HG02623 (cell line): ENCODE measurements around the gene ZNF335.

Experiments
- ATAC-seq: cut with Tn5 transposase; IDR thresholded peaks from one replicate; pipeline ENCODE4 v1.9.1; 2021; ENCODE audit warnings: moderate library complexity; ENCODE audit not compliant: unreplicated experiment

The ZNF335 gene

DNA sequence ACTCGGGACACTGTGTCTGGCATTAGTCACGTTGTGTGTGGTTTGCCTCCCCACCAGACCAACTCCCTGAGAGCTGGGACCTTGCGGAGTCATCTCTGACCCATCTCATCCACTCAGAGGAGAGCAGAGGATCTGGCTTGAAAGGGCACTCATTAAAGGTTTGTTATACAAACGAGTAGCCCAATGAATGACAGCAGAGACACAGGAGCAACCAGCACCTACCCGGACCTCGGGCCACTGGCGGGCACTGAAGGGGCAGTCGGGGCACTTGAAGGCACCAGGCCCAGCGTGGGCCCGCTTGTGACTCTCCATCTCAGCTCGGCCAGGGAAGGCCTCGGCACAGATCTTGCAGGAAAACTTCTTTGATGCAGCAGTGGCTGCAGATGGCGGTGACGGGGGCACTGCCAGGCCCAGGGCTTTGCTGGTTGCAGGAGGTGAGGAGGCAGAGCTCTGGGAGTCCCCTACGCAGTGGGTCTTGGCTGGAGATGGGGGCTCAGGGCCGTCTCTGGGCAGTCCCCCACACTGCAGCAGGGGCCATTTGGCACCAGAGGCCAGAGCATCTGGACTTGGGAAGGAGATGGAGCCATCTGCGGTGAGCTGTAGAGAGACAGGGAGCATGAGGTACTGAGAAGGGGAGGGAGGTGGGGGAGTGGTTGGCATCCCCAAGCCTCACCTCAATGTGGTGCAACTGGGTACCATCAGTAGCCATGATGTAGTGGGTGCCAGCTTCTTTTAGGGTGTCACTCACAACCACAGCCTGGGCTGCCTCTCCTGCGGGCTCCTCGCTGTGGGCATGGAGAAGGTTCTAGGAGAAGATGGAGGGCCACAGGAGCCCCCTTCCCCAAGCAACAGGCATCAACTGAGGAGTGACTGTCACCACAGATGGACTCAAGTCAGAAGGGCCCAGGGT is 19.8 kb downstream of the ZNF335 start:
- ATAC-seq, result no peak

DNA sequence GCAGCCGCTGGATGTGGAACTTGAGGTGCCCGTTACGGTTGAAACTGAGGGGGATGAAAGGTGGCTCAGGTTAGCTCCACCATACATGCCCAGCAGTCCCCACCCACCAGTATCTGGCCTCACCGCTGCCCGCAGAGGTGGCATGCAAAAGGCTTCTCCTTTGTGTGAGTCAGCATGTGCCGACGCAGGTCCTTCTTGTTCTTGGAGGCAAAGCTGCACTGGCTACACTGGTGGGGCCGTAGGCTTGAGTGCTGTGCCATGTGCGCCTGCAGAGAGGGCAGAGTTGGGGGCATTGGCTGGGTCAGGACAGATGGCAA is 21.7 kb downstream of the ZNF335 start:
- no peak for ATAC-seq

DNA sequence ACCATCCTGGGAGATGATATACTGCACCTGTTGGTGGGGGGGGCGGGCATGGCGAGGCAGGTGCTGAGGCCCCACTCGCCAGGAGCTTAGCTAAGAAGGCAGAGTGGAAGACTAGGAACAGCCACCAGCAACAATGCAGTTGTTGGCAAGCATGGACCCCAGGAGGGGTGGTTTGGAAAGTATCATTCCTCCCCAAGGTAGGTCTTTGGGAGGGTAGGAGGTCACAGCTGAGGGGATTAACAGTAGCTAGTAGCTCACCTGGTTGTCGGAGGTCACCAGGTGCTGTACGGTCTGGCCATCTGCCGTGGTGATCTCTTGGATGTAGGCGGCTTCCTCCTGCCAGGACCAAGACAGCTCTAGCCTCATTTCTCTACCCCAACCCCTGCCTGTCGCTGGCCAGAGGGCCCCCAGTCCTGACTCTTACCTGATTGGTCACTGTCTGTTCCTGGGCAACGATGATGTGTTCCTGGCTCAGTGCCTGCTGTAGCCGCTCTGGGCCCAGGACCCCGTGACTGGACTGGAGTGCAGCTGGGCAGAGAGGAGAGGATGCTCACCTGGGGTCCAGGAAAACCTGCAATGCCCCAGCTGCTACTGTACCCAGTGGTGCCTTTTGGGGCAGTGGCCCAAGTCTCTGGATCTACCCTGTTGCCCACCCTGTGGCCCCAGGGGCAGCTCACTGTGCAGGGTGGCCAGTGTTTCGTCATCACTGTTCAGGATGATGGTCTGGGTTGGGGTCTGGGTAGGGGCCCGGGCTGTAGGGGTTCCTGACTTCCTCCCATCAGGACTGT is 22.3 kb downstream of the ZNF335 start:
- no peak for ATAC-seq

DNA sequence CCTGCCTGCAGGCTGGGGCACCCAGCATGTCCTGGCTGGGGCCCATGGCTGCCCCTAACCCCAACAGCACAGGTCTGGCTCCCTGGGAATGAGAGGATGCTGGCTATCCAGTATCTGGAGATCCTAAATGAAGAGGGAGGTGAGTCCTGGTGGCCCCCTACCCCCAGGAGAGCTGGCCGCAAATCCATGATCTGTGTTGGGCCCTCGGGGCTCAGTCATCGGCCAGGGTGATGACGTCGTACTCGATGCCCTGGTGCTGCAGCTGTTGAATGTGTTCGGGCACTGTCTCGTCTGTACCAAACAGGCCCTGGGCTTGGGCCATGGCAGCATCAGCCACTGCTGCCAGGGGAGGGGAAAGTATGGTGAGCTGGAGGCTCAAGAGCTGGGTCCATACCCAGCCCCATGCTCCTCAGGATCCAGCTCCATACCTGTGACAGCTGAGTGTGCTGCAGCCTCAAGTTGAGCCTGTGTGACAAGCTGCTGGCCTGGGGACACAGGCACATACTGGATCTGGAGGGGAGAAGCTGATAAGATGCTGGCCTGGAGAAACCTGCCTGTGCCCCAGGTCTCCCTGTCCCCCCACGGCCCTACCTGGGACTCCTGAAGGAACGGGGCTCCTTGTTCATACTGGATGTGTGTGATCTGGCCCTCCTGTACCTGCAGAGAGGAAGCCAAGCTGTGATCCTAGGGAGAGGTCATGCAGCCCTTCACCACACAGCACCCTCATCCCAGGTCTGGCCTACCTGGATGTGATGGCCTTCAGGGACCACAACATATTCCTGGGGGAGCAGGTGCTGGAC is 23.1 kb downstream of the ZNF335 start:
- ATAC-seq, result no peak

DNA sequence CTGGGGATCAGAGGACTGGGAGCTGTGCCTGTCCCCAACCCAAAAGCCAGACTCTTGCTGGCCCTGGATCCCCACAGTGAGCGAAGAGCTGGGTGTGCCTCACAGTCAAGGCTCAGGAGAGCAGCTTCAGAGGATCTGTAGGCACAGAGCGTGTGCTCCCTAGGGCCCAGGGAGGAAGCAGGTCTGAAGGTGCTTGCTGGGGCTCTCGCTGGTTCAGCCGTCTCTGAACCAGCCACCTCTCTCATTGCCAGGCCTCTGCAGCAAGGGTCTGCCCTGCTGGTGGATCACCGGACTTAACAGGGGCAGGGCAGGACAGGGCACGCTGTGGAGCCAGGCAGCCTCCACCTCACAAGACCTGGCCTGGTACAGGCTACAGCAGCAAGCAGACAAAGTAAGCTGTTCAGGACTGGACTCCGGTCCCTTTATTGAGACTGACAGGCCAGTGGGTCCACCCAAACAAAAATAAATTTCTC is 23.7 kb downstream of the ZNF335 start:
- ATAC-seq, result no peak

DNA sequence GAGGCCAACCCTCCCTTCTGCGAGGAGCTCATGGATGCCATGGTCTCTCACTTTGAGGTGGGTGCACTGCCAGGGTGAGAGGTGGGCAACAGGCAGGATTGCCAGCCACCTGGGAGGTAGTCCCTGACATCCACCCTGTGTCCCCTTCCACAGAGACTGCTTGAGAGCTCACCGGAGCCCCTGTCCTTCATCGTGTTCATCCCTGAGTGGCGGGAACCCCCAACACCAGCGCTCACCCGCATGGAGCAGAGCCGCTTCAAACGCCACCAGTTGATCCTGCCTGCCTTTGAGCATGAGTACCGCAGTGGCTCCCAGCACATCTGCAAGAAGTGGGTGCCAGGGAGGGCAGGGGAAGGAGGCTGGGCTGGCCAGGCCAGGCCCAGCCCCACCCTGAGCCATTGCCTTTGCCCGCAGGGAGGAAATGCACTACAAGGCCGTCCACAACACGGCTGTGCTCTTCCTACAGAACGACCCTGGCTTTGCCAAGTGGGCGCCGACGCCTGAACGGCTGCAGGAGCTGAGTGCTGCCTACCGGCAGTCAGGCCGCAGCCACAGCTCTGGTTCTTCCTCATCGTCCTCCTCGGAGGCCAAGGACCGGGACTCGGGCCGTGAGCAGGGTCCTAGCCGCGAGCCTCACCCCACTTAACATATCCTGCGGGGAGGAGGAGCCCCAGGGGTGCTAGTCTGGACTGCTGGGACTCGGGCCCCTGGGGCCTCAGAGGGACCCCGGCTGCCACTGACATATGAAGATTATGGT is 24.7 kb downstream of the ZNF335 start:
- no peak for ATAC-seq

DNA sequence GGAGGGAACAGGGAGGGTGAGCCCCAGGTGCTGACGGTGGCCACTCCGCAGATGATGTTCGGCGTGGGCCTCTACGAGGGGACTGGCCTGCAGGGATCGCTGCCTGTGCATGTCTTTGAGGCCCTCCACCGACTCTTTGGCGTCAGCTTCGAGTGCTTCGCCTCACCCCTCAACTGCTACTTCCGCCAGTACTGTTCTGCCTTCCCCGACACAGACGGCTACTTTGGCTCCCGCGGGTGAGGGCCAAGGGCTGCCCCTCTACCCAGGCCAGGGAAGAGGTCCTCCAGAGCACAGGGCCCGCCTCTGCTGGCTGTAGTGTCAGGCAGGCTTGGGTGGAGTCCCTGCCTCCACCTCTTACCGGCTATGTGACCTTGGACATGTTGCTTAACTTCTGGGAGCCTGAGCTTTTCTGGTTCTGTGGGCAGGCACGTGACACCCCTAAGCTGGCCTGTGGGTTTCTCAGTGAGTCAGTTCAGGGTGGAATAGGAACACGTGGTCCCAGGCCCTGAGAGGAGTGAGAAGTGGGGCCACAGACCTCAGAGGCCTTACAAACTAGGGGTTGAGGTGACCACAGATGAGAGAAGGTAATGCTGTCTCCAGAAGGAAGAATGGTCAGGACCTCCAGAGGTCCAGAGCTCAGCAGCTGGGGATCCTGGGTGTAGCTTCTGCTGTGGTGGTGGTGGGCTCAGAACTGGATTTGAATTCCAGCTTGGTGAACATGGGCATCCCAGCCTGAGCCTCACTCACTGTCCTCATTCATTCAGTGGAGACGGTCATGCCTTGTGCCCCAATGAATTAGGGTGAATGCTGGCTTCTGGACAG is 25.6 kb downstream of the ZNF335 start:
- ATAC-seq, result no peak

DNA sequence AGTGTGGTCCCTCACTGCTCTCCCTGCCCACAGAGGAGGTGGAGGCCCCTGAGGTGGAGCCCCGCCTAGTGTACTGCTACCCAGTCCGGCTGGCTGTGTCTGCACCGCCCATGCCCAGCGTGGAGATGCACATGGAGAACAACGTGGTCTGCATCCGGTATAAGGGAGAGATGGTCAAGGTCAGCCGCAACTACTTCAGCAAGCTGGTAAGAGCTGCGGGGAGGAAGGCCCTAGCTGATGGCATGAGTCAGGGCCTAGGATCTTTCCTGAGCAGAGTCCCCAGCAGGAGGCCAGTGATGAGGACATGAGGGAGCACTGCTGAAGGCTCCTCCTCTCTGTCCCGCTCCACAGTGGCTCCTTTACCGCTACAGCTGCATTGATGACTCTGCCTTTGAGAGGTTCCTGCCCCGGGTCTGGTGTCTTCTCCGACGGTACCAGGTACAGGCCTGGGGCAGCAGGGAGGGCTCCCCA is 26.3 kb downstream of the ZNF335 start:
- ATAC-seq, result no peak

DNA sequence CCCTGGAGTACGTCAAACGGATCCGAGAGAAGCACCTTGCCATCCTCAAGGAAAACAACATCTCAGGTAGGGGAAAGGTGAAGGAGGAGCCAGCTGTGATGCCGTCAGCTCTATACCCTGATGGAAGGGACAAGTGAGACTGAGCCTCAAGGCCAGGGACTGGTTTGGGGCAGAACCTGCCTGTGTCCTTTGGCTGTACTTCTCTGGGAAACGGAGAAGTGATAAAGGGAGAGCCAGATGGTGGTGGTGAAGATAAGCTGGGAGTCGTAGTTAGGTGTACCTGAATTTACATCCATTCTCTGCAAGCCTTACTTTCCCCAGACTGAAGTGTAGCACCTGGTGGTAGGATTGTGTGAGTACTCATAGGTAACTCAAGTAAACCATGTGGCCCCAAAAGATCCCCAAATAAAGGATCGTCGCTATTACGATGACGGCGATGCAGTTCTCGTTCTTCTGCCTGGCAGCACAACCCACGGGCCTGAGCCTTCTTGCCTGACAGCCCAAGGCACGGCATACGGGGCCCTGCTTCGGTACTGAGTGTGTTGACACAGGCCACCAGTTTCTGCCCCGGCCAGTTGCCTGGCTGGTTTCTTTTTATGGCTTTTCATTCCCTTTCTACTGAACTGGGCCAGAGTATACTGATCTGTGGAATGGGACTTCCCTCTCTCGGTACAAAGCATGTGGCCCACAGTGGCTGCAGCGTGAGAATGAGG is 26.9 kb downstream of the ZNF335 start:
- no peak for ATAC-seq

DNA sequence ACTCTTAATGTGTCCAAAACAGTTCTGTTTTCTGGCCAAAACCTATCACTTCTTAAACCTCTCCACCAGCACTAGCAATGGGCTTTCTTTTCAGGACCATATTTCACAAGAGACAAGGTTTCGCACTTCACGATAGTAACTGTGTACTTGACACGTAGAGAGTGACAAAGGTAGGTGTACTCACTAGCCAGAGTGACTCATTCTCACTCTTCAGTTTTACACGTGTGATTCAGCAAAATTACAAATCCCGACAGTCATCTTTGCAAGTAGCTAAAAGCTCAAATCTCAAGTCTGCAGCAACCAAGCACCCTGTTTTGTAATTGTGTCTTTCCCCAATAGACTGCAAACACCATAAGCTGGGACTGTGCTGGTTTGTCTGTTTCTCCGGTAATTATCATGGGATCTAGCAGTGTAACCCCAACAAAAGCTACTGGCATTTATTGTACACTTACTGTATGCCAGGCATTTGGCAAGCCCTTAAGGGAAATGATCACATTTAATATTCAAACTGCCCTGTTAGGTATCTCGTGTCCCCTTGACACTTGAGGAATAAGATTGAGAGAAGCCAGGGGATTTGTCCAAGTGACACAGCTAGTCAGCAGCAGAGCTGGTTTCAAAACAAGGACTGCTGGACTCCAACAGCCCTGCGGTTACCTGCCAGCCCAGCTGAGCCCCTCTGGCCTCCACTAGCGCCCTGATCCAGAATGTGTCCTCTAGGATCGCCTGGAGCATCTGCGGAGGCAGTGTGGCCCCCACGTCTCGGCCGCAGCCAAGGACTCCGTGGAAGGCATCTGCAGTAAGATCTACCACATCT is 27.6 kb downstream of the ZNF335 start:
- no peak for ATAC-seq

DNA sequence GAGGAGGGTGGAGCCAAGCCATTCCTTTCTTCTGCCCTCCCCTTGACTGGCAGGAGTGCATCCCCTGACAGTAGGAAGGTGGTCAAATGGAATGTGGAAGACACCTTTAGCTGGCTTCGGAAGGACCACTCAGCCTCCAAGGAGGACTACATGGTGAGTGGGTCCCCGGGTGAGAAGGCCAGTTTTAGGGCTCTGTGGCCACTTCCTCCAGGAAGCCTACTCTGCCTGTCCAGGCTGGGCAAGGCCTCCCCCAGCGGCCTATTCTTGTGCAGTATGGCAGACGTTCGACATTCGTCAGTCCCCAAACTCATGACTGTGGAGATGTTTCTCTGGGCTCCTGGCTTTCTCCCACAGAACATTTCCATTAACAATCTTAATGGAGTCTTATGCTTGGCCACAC is 28.4 kb downstream of the ZNF335 start:
- ATAC-seq, result no peak

DNA sequence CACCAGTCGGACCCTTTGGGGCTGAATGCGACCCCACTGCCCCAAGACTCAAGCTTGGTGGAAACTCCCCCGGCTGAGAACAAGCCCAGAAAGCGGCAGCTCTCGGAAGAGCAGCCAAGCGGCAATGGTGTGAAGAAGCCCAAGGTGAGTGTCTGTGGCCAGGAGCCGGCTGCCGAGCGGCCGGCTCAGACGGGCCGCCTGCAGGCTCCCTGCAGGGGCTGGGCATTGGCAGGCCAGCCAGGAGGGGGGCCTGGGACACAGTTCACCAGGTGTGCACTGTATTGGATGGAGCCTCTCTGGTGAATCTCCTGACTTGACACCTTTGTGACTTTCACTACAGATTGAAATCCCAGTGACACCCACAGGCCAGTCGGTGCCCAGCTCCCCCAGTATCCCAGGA is 31.5 kb downstream of the ZNF335 start:
- no peak for ATAC-seq

DNA sequence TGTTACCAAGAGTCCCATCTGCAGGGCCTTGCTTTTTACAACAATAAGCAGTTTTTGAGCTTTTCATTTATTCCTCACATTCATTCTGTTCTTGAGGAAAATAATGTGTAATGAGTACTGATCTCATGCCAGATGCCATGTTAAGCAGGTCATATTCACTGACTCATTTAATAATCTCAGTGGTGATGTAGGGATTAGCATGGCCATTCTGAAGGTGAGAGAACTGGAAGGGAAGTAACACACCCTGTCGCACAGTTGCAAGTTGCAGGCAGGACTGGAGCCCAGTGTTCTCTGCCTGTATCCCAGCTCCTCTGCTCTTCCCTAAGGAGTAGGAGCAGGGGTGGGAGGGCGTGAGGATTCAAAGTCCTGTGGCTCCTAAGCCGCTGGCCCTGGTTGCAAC is 31.9 kb downstream of the ZNF335 start:
- ATAC-seq, result no peak

DNA sequence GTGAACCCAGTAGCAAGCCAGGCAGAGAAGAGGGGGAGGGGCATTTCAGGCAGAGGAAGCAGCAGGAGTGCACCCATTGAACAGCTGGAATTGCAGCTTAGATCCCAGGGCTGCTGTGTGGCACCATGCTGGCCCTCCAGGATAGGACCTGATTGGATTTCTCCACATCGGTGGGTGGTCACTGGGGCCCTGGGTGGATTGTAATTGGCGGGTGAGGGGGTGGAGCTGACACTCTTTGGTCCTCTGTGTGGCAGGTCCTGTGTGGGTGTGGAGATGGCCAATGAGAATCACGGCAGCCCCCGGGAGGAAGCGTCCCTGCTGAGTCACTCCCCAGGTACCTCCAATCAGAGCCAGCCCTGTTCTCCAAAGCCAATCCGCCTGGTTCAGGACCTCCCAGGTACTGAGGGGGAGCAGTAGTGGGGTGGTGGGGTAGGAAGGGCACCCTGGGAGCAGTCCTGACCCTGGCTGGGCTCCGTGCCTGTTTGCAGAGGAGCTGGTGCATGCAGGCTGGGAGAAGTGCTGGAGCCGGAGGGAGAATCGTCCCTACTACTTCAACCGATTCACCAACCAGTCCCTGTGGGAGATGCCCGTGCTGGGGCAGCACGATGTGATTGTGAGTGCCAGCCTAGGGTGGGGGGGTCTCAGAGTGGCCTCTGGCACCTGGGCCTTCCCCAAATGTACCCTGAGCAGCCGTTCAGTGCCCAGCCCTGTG is 33.1 kb downstream of the ZNF335 start:
- no peak for ATAC-seq

DNA sequence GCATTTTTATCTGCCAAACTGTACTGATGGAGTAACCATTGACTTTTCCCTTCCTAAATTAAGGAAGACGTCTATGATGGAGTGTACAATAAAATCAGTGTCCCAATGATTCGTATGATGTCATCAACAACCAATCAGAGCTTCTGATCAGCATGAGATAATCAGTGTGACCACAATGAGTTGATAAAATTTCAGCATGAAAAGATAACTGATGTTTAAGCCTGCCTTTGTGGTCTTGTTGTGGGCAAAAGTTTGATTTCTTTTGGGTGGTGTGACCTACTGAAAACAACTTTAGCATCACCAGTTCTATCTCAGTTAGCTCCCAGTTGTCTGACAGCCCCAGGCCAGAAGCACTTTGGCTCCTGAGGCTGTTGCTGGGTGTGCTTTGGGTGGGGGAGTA is 34.2 kb downstream of the ZNF335 start:
- ATAC-seq, result no peak

DNA sequence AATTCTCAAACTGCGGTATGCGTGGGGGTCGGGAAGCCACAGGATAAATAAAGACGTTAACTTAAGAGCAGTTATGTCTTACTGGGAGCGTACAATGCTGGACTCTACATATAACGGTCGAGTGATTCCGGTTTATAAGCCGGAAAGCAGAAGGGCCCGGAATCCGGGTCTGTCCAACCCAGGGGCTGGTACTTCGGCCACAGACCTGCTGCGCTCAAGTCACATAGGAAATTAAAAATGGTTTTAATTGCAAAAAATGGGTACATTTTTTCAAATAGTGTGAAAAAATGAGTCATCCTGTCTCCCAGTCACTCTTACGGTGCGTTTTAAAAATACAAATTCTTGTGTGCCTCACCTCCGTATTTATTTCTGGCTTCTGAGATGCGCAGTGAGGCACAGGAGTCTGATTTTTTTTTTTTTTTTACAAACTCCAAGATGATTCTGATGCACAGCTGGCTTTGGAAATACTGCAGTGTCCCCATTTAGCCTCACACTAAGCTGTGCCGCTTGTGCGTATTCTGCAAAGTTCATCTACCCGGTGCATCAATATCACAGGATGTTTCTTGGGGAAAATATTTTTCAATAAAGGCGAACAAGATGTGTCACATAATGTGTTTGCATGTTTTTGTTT is 36.5 kb downstream of the ZNF335 start:
- ATAC-seq, result peak; percentile 7
